ENCODE results near the gene SCN2A.

DNA sequence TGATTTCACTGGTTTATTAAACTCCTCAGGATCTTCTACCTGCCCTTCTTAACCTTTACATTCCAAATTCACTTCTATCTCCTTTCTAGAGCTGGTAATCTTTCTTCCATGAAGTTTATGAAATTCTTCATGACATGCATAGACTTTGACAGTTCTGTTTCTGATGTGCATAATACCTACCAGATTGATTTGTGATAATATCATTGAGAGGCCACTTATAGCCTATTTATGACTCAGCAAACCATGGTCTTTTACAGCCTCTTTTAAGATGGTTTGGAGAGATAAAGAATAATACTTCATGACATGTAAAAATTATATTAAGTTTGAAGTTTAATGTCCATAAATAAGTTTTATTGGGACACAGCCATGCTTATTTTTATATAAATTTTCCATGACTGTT is 14.0 kb downstream of the SCN2A start:
- TF ChIP-seq POU2F2 (IDR thresholded peaks at IDR 0.05; ENCODE audit: low read depth, low read length) (no peak), POLR2A (IDR thresholded peaks at IDR 0.05; ENCODE audit: low read depth, low read length) (no peak)

All from GM12891 (cell line).